ENCODE results near the gene PRKCH.

Gene PRKCH

GRCh38 chr14:61391119-61391518 lies 69.7 kb downstream of the PRKCH start:
- H3K36me3 ChIP-seq (ENCODE audit: insufficient read depth, low read length), result peaks cover 45% of the 10 kb centered on the region; the same call in 1 of the 2 replicates
- H3K9me2 ChIP-seq (replicated peaks; ENCODE audit: low read depth, low read length), result no peaks in the 10 kb centered on the region
- H3K9me3 ChIP-seq (ENCODE audit: insufficient read depth, low read depth, low read length), result no peaks in the 10 kb centered on the region
- peak overlapping the region; percentile 43 for H3K4me3 ChIP-seq (ENCODE audit: low read length, poor library complexity, severe bottlenecking)
- no peak overlapping the region for H3K9ac ChIP-seq (ENCODE audit: low read depth, low read length, poor library complexity, severe bottlenecking)
- no peak overlapping the region for H2AFZ ChIP-seq (ENCODE audit: low read length)
- H3F3A ChIP-seq (ENCODE audit: low read depth), result peaks cover 6% of the 10 kb centered on the region
- TF ChIP-seq EZH2phosphoT487 (IDR thresholded peaks at IDR 0.05; ENCODE audit: borderline replicate concordance) (no peak), CTCF (conservative IDR thresholded peaks at IDR 0.05; ENCODE audit: low read length) (no peak)
- peaks cover 93% of the 10 kb centered on the region for H3K79me2 ChIP-seq (ENCODE audit: insufficient read depth, low read length)
- peak overlapping the region; percentile 63 for H3K4me2 ChIP-seq (ENCODE audit: low read depth, low read length, poor library complexity, severe bottlenecking)
- no peaks in the 10 kb centered on the region for H3K27me3 ChIP-seq (ENCODE audit: insufficient read depth, low read length, poor library complexity, severe bottlenecking)
- H4K20me1 ChIP-seq (ENCODE audit: insufficient read depth, low read length, poor library complexity, severe bottlenecking), result peaks cover 63% of the 10 kb centered on the region
- H3K4me1 ChIP-seq (ENCODE audit: insufficient read depth, low read length, poor library complexity, severe bottlenecking), result peaks cover 66% of the 10 kb centered on the region

GRCh38 chr14:61392297-61392696 lies 70.9 kb downstream of the PRKCH start:
- no peak overlapping the region for H3K4me2 ChIP-seq (ENCODE audit: low read depth, low read length, poor library complexity, severe bottlenecking)
- peaks cover 6% of the 10 kb centered on the region for H3F3A ChIP-seq (ENCODE audit: low read depth)
- H3K9ac ChIP-seq (ENCODE audit: low read depth, low read length, poor library complexity, severe bottlenecking), result no peak overlapping the region
- no peaks in the 10 kb centered on the region for H3K9me3 ChIP-seq (ENCODE audit: insufficient read depth, low read depth, low read length)
- H3K4me1 ChIP-seq (ENCODE audit: insufficient read depth, low read length, poor library complexity, severe bottlenecking), result peaks cover 58% of the 10 kb centered on the region
- peaks cover 45% of the 10 kb centered on the region; the same call in 1 of the 2 replicates for H3K36me3 ChIP-seq (ENCODE audit: insufficient read depth, low read length)
- H3K9me2 ChIP-seq (replicated peaks; ENCODE audit: low read depth, low read length), result no peaks in the 10 kb centered on the region
- no peak for TF ChIP-seq EZH2phosphoT487 (IDR thresholded peaks at IDR 0.05; ENCODE audit: borderline replicate concordance)
- TF ChIP-seq CTCF (conservative IDR thresholded peaks at IDR 0.05; ENCODE audit: low read length), result no peak
- H3K79me2 ChIP-seq (ENCODE audit: insufficient read depth, low read length), result peaks cover 93% of the 10 kb centered on the region
- H2AFZ ChIP-seq (ENCODE audit: low read length), result no peak overlapping the region
- no peaks in the 10 kb centered on the region for H3K27me3 ChIP-seq (ENCODE audit: insufficient read depth, low read length, poor library complexity, severe bottlenecking)
- peaks cover 53% of the 10 kb centered on the region for H4K20me1 ChIP-seq (ENCODE audit: insufficient read depth, low read length, poor library complexity, severe bottlenecking)
- H3K4me3 ChIP-seq (ENCODE audit: low read length, poor library complexity, severe bottlenecking), result no peak overlapping the region

DNA sequence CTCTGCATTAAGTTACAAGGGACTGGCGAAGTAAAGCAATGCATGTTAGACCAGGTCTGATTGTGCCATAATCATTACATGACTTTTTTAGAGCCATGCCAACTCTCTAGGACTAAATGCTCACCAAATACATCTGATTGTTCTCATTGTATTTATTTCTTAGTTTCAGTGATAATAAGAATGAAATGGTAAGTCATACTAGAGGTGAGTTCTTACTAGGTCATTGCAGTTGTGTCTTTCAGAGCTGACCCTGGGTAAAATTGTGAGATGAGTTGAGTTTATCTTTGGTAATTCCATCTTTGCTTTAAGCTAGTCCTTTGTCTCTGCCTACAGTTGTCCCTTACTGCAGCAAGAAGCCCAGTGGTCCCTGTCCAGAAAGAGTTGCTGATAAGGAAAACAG lies 73.2 kb downstream of the PRKCH start:
- no peak overlapping the region for H2AFZ ChIP-seq (ENCODE audit: low read length)

More for the DNA sequence above, 73.2 kb downstream of the PRKCH start:
- Histone ChIP-seq H3K4me3 (ENCODE audit: low read length, poor library complexity, severe bottlenecking) (no peak overlapping the region), H3K4me1 (ENCODE audit: insufficient read depth, low read length, poor library complexity, severe bottlenecking) (peaks cover 51% of the 10 kb centered on the region), H4K20me1 (ENCODE audit: insufficient read depth, low read length, poor library complexity, severe bottlenecking) (peaks cover 37% of the 10 kb centered on the region), H3K9ac (ENCODE audit: low read depth, low read length, poor library complexity, severe bottlenecking) (no peak overlapping the region), H3K4me2 (ENCODE audit: low read depth, low read length, poor library complexity, severe bottlenecking) (no peak overlapping the region), H3K9me3 (ENCODE audit: insufficient read depth, low read depth, low read length) (no peaks in the 10 kb centered on the region), H3K79me2 (ENCODE audit: insufficient read depth, low read length) (peaks cover 96% of the 10 kb centered on the region), H3K9me2 (replicated peaks; ENCODE audit: low read depth, low read length) (no peaks in the 10 kb centered on the region), H3K36me3 (ENCODE audit: insufficient read depth, low read length) (peaks cover 49% of the 10 kb centered on the region; the same call in 1 of the 2 replicates), H3K27me3 (ENCODE audit: insufficient read depth, low read length, poor library complexity, severe bottlenecking) (no peaks in the 10 kb centered on the region), H3F3A (ENCODE audit: low read depth) (peaks cover 3% of the 10 kb centered on the region; the same call in 1 of the 2 replicates)
- TF ChIP-seq CTCF (conservative IDR thresholded peaks at IDR 0.05; ENCODE audit: low read length), result no peak
- no peak for TF ChIP-seq EZH2phosphoT487 (IDR thresholded peaks at IDR 0.05; ENCODE audit: borderline replicate concordance)

Data from Loucy (cell line).